DOHH2 (cell line): ENCODE results near the gene SREK1IP1.

Experiments used
- CTCF ChIP-seq: fragments of 200-600 bp; sonication (generic); IDR thresholded peaks from one replicate; pipeline ENCODE4 v1.5.1; 2014; ENCODE audit warnings: antibody characterized with exemption, mild to moderate bottlenecking, low read depth, low read length; ENCODE audit not compliant: poor library complexity, severe bottlenecking
- EZH2phosphoT487 ChIP-seq: fragments of 200-600 bp; sonication (generic); IDR thresholded peaks from 2 replicates; pipeline ENCODE4 v1.6.1; 2017; ENCODE audit warnings: borderline replicate concordance, mild to moderate bottlenecking, antibody characterized with exemption, low read length, moderate library complexity, mixed read lengths

DNA sequence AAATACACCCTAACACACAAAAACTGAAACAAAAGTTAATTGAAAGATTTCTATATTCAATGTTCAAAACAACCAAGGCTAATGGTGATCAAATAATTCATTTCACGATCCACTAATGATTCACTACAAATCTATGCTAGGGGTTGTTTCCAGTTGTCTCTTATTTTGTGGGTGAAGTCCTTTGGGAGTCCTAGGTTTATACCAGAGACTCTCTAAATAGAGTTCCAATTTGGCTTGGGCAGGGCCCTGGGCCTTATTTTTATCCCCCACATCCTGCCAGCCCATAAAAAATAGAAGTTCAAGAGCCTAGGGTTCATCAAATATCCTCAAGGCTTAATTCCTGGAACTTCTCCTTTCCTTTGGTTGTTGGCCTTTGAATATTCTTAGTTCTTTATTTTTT lies 26.1 kb downstream of the SREK1IP1 start:
- no peak for TF ChIP-seq CTCF
- no peak for TF ChIP-seq EZH2phosphoT487
